NCI-H2107 treated with DMSO at 0.1 percent for 48 hours (cell line): ENCODE measurements around the gene TECPR2.
"Not testable (repeated sequence)": the region's sequence is repeated elsewhere in the genome, so short reads cannot be mapped to it uniquely, and the experiment has no call there.

Experiments
- DNase-seq: peaks from one replicate; lab custom pipeline; 2025; ENCODE audit not compliant: unreplicated experiment; lab: John Stamatoyannopoulos, UW

The TECPR2 gene

DNA sequence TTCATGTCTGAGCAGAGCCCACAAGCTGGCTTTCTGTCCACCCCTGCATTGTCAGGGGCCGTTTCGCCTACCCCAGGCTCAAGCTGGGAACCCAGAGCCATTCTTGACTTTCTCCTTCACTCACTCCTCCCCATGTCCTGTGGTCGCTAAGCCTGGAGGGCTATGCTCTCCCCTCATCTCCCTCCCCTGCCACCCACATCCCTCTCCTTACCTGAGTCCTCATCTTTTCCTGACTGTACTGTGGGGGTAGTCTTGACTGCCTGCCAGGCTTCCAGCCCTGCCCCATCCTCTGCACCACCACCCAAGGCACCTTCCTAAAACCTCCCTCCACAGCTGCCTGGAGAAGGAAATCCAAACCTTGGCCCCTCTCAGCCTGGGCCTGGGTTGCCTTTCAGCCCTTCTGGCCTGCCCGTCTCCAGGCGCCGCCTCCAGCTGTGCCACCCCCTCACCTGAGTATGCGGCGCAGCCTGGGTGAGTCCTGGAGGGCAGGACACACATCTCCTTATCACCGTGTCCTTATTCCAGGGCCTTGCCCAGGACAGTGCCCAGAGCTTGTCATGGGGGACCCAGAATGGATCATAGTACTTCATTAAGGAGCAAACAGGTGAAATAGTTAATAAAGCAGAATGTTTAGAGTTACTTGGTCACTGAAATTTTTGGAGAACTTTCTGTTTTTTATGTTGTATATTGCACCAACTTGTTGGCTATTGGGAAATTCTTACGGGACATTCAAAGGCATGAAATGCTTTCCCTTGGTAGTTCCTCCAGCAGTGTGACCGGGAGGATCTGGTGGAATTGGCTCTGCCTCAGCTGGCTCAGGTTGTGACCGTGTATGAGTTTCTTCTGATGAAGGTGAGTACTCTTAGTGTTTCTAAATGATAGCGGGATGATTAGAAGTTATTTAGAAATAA lies 28.7 kb upstream of the TECPR2 start:
- DNase-seq = no peak

DNA sequence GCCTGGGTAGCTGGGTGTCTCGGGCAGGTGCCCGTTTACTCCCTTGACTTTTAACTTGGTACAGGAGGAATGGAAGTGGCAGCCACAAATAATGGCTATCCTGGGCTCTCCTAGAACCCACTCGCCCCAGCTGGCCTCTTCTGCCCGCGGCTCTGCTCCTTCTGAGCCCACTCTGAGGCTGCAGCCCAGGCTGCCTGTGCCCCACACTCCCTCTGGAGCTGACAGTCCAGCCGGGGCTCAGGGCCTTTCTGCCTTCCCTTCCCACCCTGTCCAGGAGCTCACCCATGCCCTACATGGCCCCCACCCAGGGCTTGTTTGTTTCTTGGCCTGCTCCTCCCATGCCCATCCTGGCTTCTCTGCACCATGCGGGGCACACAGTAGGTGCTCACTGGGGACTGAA lies 27.6 kb upstream of the TECPR2 start:
- DNase-seq = no peak

DNA sequence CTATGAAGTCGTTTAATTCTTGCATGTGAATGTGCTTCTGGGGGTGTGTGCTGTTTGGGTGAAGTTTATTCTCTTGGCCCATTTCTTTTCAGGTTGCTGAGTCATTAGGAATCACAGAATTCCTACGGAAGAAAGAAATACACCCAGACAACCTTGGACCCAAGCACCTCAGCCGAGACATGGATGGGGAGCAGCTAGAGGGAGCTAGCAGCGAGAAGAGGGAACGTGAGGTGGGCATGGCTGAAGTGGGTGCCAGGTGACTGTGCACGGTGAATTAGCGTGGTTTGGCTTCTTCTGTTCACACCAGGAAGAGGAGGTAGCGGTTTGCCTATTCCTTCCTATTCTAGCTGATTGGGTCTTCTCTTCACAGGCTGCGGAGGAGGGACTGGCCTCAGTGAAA lies 24.0 kb upstream of the TECPR2 start:
- DNase-seq = no peak

DNA sequence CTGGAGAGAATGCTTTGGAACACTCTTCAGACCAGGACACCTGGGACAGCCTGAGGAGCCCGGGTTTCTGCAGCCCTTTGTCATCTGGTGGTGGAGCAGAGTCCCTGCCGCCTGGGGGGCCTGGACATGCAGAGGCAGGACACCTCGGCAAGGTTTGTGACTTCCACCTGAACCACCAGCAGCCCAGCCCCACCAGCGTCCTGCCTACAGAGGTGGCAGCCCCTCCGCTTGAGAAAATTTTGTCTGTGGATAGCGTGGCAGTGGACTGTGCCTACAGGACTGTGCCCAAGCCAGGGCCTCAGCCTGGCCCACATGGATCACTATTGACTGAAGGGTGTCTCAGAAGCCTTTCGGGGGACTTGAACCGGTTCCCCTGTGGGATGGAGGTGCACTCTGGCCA lies 21.2 kb upstream of the TECPR2 start:
- no peak for DNase-seq

DNA sequence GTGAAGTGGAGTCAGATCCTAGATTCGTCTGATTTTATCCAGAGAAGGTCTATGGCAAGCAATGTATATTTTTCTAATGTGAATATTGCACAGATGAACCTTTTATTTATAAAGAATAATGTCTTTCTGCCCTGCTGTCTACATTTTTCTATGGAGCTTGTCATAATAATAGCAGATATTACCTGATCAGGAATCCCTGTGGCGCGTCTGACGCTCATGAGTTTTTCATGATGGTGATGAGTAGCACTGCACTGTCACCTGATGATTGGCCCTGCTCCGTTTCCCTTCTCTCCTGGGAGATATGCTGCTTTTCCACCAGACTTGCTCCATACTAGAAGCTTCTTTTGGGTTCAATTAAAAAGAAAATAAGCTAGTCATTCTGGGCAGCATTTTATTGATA lies 20.5 kb upstream of the TECPR2 start:
- DNase-seq = no peak

DNA sequence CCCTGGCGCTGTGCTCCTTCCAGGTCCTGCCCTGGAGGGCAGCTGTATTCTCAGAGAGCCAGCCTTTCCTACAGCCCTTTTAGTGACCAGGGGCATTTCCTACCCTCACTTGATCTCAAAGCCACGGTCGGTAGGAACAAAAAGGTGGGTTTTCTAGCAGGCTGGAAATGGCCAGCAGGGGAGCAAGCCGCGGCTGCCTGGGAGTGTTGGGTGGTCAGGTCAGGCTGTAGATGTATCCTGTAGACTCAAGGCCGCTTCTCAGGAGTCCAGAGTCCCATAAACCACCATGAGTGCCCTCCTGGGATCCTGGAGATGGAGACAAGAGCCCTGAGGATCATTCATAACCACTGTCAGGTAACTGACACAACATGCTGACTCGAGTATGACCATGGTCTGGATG lies 18.7 kb upstream of the TECPR2 start:
- no peak for DNase-seq

DNA sequence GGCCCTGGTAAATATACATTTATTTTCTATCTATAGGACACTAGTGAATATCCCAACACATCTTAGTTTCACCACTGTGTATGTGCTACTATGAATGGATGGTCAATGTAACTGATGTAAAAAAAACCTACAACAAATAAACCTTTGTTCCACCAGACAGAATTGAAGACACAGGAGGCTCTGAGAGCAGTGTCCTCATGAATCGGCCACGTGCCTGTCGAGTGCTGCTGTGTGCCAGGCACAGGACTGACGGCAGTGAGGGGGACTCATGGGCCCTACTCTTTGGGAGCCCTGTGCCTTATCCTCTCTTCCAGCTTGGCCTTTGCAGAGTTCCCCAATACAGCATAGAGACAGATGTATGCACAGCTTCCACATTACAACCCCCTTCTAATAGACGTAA lies 18.3 kb upstream of the TECPR2 start:
- DNase-seq = no peak

DNA sequence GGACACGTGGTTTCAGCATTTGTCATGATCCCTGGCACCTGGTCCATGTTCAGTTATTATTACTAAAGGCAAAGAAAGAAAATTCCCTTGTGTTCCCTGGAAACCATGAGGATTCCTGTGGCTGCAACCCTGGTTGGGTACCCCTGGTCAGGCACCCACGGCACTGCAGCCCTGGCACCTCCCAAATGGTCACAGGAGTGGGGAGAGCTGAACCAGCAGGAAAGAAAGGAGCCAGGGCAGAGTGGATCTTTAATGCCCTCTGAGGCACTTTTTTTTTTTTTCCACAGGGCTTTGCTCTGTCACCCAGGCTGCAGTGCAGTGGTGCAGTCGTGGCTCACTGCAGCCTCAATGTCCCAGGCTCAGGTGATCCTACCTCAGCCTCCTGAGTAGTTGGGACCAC lies 17.5 kb upstream of the TECPR2 start:
- DNase-seq = no peak

DNA sequence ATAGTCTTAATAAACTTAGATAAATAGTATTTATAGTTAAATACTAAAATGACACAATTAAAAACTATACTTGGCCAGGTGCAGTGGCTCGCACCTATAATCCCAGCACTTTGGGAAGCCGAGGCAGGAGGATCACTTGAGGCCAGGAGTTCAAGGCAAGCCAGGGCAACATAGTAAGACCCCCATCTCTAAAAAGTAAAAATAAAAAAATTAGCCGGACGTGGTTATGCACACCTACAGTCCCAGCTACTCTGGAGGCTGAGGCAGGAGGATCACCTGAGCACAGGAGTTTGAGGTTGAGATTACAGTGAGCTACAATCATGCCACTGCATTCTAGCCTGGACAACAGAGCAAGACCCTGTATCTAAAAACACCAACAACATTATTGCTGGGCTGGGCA lies 16.1 kb upstream of the TECPR2 start:
- no peak for DNase-seq

DNA sequence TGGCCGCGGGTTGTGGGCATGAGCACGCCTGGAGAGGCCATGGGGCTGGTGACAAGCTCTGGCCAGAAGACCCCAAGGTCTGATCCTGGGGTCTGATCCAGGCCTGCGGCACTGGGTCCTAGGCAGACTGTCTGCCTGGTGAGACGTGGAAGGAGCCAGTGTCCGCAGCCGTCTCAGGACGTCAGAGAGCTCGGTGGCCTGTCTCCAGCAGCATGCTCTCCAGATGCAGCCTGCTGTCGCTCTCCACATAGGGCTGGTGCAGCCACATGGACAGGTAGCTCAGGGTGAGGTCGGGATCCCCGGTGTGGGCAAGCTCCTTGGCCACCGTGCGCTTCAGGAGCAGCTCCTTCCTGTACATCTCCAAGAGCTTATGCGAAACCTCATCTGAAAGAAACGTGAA lies 14.4 kb upstream of the TECPR2 start:
- DNase-seq = no peak

DNA sequence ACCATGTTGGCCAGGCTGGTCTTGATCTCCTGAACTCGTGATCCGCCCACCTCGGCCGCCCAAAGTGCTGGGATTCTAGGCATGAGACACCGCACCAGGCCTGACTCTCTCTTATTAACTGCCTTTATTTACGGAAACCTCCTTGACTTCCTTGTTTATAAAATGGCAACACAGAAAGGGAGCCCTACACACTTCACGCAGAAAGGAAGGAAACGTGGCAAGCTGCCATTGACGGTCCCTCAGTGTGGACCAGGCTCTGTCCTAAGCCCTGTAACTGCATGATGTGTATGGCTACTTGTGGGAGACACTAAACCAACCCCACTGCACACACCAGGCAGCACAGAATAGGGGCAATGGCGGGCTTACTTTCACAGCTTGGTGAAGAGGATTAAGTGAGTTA lies 11.7 kb upstream of the TECPR2 start:
- no peak for DNase-seq

DNA sequence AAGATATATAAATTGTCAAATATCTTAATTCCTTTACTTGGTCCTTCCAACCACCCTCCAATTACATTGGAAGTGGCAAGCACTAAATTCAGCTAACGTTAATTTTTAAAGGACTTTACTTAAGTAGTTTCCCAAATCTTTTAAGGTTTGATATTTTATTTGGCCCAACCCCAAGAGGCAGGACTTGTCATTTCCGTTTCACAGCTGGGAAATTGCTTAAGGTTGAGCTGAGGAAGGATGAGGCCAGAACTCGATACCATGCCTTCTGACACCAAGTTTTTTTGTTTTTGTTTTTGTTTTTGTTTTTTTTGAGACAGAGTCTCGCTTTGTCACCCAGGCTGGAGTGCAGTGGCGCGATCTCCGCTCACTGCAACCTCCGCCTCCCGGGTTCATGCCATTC lies 11.1 kb upstream of the TECPR2 start:
- not testable (repeated sequence) for DNase-seq

DNA sequence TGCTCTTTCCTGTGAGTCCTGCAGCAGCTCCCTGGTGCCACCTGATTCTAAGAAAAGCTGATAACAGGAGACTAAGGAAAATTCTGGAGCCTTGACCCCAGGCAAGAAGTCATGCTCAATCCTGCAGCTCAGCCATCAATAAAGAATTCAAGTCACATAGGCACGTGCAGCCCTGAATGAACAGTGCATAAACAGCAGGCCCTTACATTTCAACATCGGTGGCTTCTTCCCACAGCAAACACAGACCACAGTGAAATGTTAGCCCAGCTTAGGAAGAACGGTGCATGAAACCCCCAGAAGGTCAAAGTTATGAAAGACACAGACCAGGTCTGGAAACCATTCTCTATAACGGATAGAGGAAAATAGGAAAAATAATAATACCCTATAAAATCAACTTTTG lies 10.5 kb upstream of the TECPR2 start:
- no peak for DNase-seq

DNA sequence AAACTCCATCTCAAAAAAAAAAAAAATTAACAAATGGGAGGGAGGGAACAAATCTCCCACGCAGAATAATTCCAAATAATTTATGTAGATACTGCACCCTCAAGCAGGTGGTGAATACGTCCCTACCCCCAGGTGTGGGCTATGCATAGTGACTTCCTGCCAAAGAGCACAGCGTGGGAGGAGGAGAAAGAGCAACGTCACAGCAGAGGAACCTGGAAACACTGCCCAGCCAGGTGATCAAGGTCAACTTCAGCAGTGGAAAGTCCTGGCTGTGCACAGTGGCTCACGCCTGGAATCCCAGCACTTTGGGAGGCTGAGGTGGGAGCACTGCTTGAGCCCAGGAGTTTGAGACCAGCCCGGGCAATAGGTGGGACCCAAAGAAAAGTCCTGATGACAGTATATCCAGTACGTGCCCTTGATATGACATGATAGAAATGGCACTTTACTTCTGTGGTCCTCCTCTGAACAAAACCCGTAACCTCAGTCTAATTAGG lies 9.6 kb upstream of the TECPR2 start:
- no peak for DNase-seq

DNA sequence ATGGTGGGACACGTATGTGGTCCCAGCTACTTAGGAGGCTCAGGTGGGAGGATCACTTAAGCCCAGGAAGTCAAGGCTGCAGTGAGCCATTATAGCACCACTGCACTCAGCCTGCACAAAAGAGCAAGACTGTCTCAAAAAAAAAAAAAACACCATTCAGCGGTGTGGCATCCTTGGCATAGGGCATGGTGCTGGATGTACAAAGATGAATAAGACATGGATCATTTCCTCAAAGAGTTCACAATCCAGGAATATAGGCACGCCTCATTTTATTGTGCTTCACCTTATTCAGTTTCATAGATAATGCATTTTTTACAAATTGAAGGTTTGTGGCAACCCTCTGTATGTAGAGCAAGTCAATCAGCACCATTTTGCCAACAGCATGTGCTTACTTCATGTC lies 6.5 kb upstream of the TECPR2 start:
- no peak for DNase-seq

DNA sequence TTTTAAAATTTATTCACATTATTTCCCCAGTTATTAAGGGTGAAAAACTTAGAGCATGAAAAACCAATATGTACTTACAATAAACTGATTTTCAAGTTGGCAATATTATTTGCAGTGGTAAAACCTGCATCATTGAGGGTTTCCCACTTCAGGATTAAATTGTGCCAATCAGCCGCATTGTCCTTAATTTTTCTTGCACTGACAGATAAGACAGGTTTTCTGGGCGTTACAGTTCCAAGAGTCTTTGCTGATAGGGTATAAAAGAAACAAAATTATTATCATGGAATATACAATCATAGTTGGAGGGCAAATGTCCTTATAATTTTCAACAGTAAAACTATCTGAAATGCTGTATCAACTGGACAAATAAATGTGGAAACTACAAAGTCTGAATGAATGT lies 3.4 kb upstream of the TECPR2 start:
- DNase-seq = no peak

DNA sequence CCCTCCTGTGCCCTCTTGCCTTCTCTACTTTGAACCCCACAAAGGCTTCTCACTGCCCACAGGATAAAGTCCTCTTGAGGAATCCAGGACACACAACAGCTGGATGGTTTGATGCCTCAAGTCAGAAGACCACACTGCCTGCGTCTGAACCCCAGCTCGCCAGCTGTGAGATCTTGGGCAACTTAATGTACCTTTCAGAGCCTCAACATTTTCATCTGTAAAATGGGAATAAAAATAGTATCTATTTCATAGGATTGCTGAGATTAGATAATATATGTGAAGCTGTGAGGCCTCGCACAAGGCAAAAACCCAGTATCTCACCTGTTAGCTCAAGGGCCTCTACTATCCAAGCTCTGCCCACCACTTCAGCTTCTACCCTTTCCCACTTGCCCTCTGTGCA lies 2.4 kb upstream of the TECPR2 start:
- DNase-seq = no peak

DNA sequence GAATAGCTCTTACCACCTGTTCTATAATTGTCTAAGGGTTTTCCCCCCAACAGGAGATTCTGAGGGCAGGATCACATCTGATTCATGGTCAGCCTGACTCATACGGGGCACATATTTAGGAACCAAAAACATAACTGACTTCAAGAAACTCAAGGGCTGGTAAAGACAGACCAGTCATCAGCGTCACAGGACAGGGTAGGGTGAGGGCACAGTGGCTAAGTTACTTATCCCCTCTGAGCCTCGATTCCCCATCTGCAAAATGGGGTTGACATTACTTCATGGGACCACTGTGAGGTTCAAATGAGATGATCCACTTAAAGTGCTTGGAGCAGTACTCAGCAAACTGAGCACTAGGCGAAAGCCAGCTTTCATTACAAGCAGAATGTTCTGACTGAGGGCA lies 657 bp upstream of the TECPR2 start:
- no peak for DNase-seq

DNA sequence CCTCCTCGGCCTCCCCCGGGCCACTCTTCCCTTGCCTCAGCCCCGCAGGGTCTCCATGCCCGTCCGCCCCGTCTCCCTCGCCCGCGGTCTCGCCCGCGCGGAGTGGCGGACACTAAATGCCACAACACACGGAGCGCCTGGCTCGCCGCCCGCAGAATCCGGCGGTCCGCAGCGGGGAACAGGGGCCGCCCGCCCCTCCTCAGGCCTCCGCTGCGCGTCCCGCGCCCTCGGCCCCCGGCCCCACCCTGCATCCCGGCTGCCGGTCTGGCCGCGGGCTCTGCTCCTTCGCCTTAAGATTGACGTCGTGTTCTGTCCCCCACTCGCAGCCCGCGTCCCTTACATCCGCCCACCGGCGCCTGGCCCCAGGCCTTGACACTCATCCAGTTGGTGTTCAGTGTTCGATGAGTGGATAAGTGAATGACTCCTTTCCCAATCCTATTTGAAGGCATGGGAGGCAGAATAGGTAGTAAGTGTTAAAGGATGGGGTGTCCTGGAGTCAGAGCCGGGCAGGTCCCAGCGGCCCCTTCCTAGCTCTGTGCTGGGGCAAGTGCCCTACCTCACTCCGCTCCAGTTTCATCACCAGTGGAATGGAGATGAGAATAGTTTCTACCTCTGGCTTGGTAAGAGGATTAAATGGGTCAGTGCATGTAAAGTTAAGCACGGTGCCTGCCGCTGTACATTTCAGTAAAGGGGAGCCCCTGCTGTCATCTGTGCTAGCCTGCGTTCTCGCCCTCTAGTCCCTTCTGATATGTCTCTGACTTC lies 622 bp downstream of the TECPR2 start:
- DNase-seq = no peak

DNA sequence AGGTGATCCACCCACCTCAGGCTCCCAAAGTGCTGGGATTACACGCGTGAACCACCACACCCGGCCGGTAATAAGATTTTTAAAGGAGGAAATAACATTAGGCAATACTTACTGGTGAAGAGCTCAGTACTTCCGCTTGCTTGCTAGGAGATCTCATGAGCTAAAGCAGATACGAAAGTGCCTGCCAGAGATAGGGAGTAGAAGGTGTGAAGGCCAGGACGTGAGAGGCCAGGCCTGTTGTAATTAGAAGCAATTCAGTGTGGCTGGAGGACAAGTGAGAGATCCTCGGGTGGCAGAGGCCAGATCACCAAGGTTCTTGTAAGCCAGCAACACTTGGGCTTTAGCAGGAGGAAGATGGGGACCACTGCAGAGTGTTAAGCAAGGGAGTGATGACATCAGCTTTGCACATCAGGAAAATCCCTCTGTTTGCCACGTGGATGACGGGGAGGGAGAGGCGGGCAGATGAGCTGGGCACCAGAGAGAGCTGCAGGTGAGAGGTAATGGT lies 7.6 kb downstream of the TECPR2 start:
- no peak for DNase-seq

DNA sequence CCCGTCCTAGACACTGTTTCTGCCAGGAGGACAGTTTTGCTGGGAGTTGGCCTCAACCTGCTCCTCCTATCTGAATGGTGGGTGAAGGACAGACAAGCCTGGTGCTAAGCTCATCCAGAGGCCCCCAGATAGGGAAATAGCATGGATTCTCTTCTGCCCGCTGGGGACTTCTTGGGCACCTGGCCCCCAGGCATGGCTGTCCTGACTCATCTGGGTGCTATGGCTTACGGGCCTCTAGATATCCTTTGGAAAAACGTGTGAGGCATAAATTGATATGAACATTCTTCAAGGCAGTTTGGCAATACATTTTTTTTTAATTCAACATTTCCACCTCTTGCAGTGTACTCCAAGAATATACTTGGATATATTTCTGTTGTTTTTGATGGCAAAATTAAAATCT lies 8.6 kb downstream of the TECPR2 start:
- no peak for DNase-seq

DNA sequence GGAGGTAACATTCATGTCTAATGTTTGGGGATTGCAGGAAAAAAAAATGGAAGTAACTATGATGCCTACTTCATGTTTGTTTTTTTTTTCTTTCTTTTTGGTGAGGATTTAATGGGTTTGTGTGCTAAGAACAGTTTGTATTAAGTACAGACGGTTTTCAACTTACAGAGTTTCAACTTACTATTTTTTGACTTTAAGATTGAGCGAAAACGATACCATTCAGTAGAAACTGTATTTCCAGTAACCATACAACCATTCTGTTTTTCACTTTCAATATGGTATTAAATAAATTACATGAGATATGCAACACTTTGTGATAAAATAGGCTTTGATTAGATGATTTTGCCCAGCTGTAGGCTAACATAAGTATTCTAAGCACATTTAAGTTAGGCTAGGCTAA lies 10.4 kb downstream of the TECPR2 start:
- no peak for DNase-seq
